Activated naive CD4-positive, alpha-beta T cell treated with anti-CD3 and anti-CD28 coated beads, Interleukin-2, amount 50 U/mL, for 72 hours (primary cell): ENCODE data around the gene RANBP3. TPM values are rescaled to one million over a fixed set of nuclear protein-coding genes. Genes with fewer than 3 reads are reported as not detected.
"Not testable (repeated sequence)": the region's sequence is repeated elsewhere in the genome, so short reads cannot be mapped to it uniquely, and the experiment has no call there.

Experiments
- ATAC-seq, 2 donors: fragments of 150-1000 bp; cut with Tn5 transposase; 2 replicates each; pipeline ENCODE4 v1.10.0; 2021; ENCODE audit warnings: mild to moderate bottlenecking in 2 of 2, moderate library complexity in 2 of 2
- DNase-seq, 2 donors: peaks; one replicate each; pipeline ENCODE4 v3.0.0; 2021 to 2022; ENCODE audit warnings: low spot score in 2 of 2
- H3K27ac Mint-ChIP-seq, 2 donors: one replicate each; pipeline ENCODE4 v1.8.0; 2022; ENCODE audit warnings: mild to moderate bottlenecking in 2 of 2, mixed read lengths in 2 of 2
- H3K36me3 Mint-ChIP-seq, 2 donors: one replicate each; pipeline ENCODE4 v1.8.0; 2022; ENCODE audit warnings: mixed read lengths in 2 of 2
- H3K9me3 Mint-ChIP-seq, 2 donors: one replicate each; pipeline ENCODE4 v1.8.0; 2022; ENCODE audit warnings: mixed read lengths in 2 of 2
- total RNA-seq, 2 donors: library from RNA; stranded (reverse); gene quantifications; one replicate each; pipeline ENCODE4 v1.2.3, GENCODE V29; 2022

The RANBP3 gene
- total RNA-seq, 2 donors from 2014 or later, result 89.6 to 112 TPM

GRCh38 chr19:5993648-5994358 is 15.9 kb upstream of the RANBP3 start:
- DNase-seq (no peak), ATAC-seq (no peak)
- no peaks in the 10 kb centered on the region for H3K36me3 Mint-ChIP-seq
- H3K9me3 Mint-ChIP-seq, result no peaks in the 10 kb centered on the region
- peak overlapping the region; percentile 12 to 16 for H3K27ac Mint-ChIP-seq

- Mint-ChIP-seq H3K36me3 (no peaks in the 10 kb centered on the region), H3K27ac (peak overlapping the region; percentile 12 to 16), H3K9me3 (no peaks in the 10 kb centered on the region)
- DNase-seq (no peak), ATAC-seq (no peak)
Measured at GRCh38 chr19:5993201-5993600, 15.3 kb upstream of the RANBP3 start.

- peak overlapping the region in 1 of 2 donors; percentile 12 for H3K27ac Mint-ChIP-seq
- no peak for ATAC-seq
- no peaks in the 10 kb centered on the region for H3K9me3 Mint-ChIP-seq
- no peak for DNase-seq
- H3K36me3 Mint-ChIP-seq, result no peaks in the 10 kb centered on the region
Measured at GRCh38 chr19:5992756-5993155, 14.8 kb upstream of the RANBP3 start.

GRCh38 chr19:5991244-5991838 is 13.4 kb upstream of the RANBP3 start:
- Mint-ChIP-seq H3K36me3 (no peaks in the 10 kb centered on the region), H3K27ac (peak overlapping the region in 1 of 2 donors; percentile 44), H3K9me3 (no peaks in the 10 kb centered on the region)
- no peak for ATAC-seq
- DNase-seq, result no peak

GRCh38 chr19:5990289-5990797 is 12.4 kb upstream of the RANBP3 start:
- no peaks in the 10 kb centered on the region for H3K9me3 Mint-ChIP-seq
- ATAC-seq, result peak in 1 of 2 donors; percentile 43
- peak overlapping the region in 1 of 2 donors; percentile 44 for H3K27ac Mint-ChIP-seq
- no peak for DNase-seq
- H3K36me3 Mint-ChIP-seq, result no peaks in the 10 kb centered on the region

GRCh38 chr19:5989388-5990074 is 11.6 kb upstream of the RANBP3 start:
- ATAC-seq, result no peak
- no peak for DNase-seq
- no peak overlapping the region for H3K27ac Mint-ChIP-seq
- no peaks in the 10 kb centered on the region for H3K9me3 Mint-ChIP-seq
- H3K36me3 Mint-ChIP-seq, result no peaks in the 10 kb centered on the region

GRCh38 chr19:5988517-5989387 is 10.8 kb upstream of the RANBP3 start:
- no peak for ATAC-seq
- H3K36me3 Mint-ChIP-seq, result no peaks in the 10 kb centered on the region
- H3K27ac Mint-ChIP-seq, result peak overlapping the region in 1 of 2 donors; percentile 41
- H3K9me3 Mint-ChIP-seq, result no peaks in the 10 kb centered on the region
- DNase-seq, result no peak

- Mint-ChIP-seq H3K9me3 (no peaks in the 10 kb centered on the region), H3K36me3 (no peaks in the 10 kb centered on the region), H3K27ac (peak overlapping the region in 1 of 2 donors; percentile 74)
- peak; percentile 58 to 74 for ATAC-seq
- DNase-seq, result peak; percentile 70 to 71
Measured at GRCh38 chr19:5987077-5987818, 9.3 kb upstream of the RANBP3 start.

- not testable (repeated sequence) for H3K27ac Mint-ChIP-seq, ATAC-seq, DNase-seq, H3K9me3 Mint-ChIP-seq, H3K36me3 Mint-ChIP-seq
Measured at GRCh38 chr19:5985837-5986236, 7.9 kb upstream of the RANBP3 start.

GRCh38 chr19:5985098-5985783 is 7.3 kb upstream of the RANBP3 start:
- no peaks in the 10 kb centered on the region for H3K9me3 Mint-ChIP-seq
- ATAC-seq, result peak in 1 of 2 donors; percentile 30
- H3K36me3 Mint-ChIP-seq, result peaks cover 0 to 3% of the 10 kb centered on the region in 2 donors
- no peak overlapping the region for H3K27ac Mint-ChIP-seq
- DNase-seq, result no peak

GRCh38 chr19:5984600-5984999 is 6.7 kb upstream of the RANBP3 start:
- no peak overlapping the region for H3K27ac Mint-ChIP-seq
- no peak for ATAC-seq
- DNase-seq, result no peak
- H3K9me3 Mint-ChIP-seq, result no peaks in the 10 kb centered on the region
- H3K36me3 Mint-ChIP-seq, result peaks cover 0 to 8% of the 10 kb centered on the region in 2 donors

- H3K27ac Mint-ChIP-seq, result no peak overlapping the region
- no peaks in the 10 kb centered on the region for H3K9me3 Mint-ChIP-seq
Measured at GRCh38 chr19:5983367-5983955, 5.5 kb upstream of the RANBP3 start.

GRCh38 chr19:5978606-5979552 is 939 bp upstream of the RANBP3 start:
- Mint-ChIP-seq H3K27ac (peak overlapping the region; percentile 95 to 97), H3K36me3 (peaks cover 32 to 41% of the 10 kb centered on the region in 2 donors), H3K9me3 (no peaks in the 10 kb centered on the region)
- no peak for DNase-seq
- ATAC-seq, result no peak

More at GRCh38 chr19:5983367-5983955, 5.5 kb upstream of the RANBP3 start:
- H3K36me3 Mint-ChIP-seq, result peaks cover 6 to 14% of the 10 kb centered on the region in 2 donors
- ATAC-seq (no peak), DNase-seq (no peak)

- H3K27ac Mint-ChIP-seq, result peak overlapping the region; percentile 95 to 100
- DNase-seq (no peak), ATAC-seq (peak in 1 of 2 donors; percentile 4)
- H3K9me3 Mint-ChIP-seq, result no peaks in the 10 kb centered on the region
- H3K36me3 Mint-ChIP-seq, result peaks cover 38 to 46% of the 10 kb centered on the region in 2 donors
Measured at GRCh38 chr19:5977222-5977784, 637 bp downstream of the RANBP3 start.
